A549 treated with GW870086 at 1 μM for 4 hours (cell line): ENCODE measurements around the gene ZNF319. TPM values are rescaled to one million over a fixed set of nuclear protein-coding genes. Genes with fewer than 3 reads are reported as not detected.

Experiments
- total RNA-seq: library from RNA; stranded (reverse); fragments of 200-300 nt; extraction: Qiagen RNA extraction; gene quantifications from 5 replicates; pipeline ENCODE4 v1.2.3, GENCODE V29; 2022; ENCODE audit warnings: low read depth

ZNF319 gene
- 10.2 to 14.9 TPM (median 13.9 TPM) in 5 replicates for total RNA-seq

GRCh38 chr16:57999971-58000705, at the start of gene ZNF319:
Gene ZNF319, minus strand, starts transcription at chr16:58000672. Its CDS starts 2,407 bp downstream, at chr16:57998265.

GRCh38 chr16:58025351-58026138, 25.1 kb upstream of the ZNF319 start, which contains the start of gene MMP15:
Gene MMP15, plus strand, starts transcription at chr16:58025754. Its CDS starts 597 bp downstream, at chr16:58026351.

GRCh38 chr16:58000706-58001676, 519 bp upstream of the ZNF319 start, which contains the start of gene USB1:
Gene USB1, plus strand, starts transcription at chr16:58001407. Its CDS starts 77 bp downstream, at chr16:58001484.

GRCh38 chr16:57970970-57971369, 29.5 kb downstream of the ZNF319 start, which contains the start of gene CNGB1:
Gene CNGB1, minus strand, starts transcription at chr16:57971128. Its CDS starts 3,842 bp downstream, at chr16:57967286.

Other genes with a start within 250 kb of the ZNF319 start
- 107 to 155 TPM (median 142 TPM) in 5 replicates for gene KIFC3, start 198.2 kb downstream of the ZNF319 start, total RNA-seq
- 0.03 to 0.09 TPM (median 0.08 TPM) in 4 of 5 replicates, not detected in the other for gene CNGB1, start 29.5 kb downstream of the ZNF319 start, total RNA-seq
- 80.5 to 90.6 TPM (median 86.0 TPM) in 5 replicates for gene USB1, start 735 bp upstream of the ZNF319 start, total RNA-seq
- 28.0 to 37.2 TPM (median 34.7 TPM) in 5 replicates for gene MMP15, start 25.1 kb upstream of the ZNF319 start, total RNA-seq
- gene CFAP20, start 128.7 kb upstream of the ZNF319 start, total RNA-seq = 49.1 to 55.9 TPM (median 53.2 TPM) in 5 replicates
- gene CSNK2A2, start 197.4 kb upstream of the ZNF319 start, total RNA-seq = 49.0 to 61.7 TPM (median 53.8 TPM) in 5 replicates